Gastroesophageal sphincter (tissue), 4 donors: ENCODE data around the gene TUBB2B. TPM values are rescaled to one million over a fixed set of nuclear protein-coding genes. Genes with fewer than 3 reads are reported as not detected.

Experiments used
- ATAC-seq: fragments of 150-250 bp; one replicate; pipeline ENCODE4 v1.9.1; 2016; ENCODE audit warnings: mild to moderate bottlenecking, moderate library complexity
- H3K27ac ChIP-seq, 4 donors: fragments of 200-600 bp; sonication (generic) in 3 of 4; 1 replicate in 3 of 4; 2 replicates in 1 of 4; pipeline ENCODE4 v1.5.1; 2016 to 2019
- H3K27me3 ChIP-seq: fragments of 200-600 bp; sonication (generic); one replicate; pipeline ENCODE4 v1.5.1; 2019
- H3K36me3 ChIP-seq, 2 donors: fragments of 200-600 bp; sonication (generic); one replicate each; pipeline ENCODE4 v1.5.1; 2019; ENCODE audit warnings: control low read depth in 1 of 2
- H3K4me1 ChIP-seq, 3 donors: fragments of 200-600 bp; sonication (generic); 1 replicate in 2 of 3; 2 replicates in 1 of 3; pipeline ENCODE4 v1.5.1; 2016 to 2019; ENCODE audit warnings: control low read depth in 2 of 3
- H3K4me3 ChIP-seq, 2 donors: fragments of 200-600 bp; sonication (generic); one replicate each; pipeline ENCODE4 v1.5.1; 2019; ENCODE audit warnings: mild to moderate bottlenecking in 1 of 2, moderate library complexity in 1 of 2
- H3K9me3 ChIP-seq, 3 donors: fragments of 200-600 bp; sonication (generic); one replicate each; pipeline ENCODE4 v1.5.1; 2017 to 2019; ENCODE audit warnings: control low read depth in 2 of 3
- EP300 ChIP-seq: sonication (generic); formaldehyde crosslinking; IDR thresholded peaks from one replicate; pipeline ENCODE4 v1.6.1; 2017; ENCODE audit warnings: antibody characterized with exemption, mild to moderate bottlenecking
- POLR2A ChIP-seq, 2 donors: fragments of 450-650 bp; IDR thresholded peaks; one replicate each; pipeline ENCODE4 v1.6.1; 2017; ENCODE audit warnings: antibody characterized with exemption in 2 of 2, mild to moderate bottlenecking in 2 of 2, moderate library complexity in 1 of 2
- POLR2AphosphoS5 ChIP-seq: sonication (generic); formaldehyde crosslinking; IDR thresholded peaks from one replicate; pipeline ENCODE4 v1.6.1; 2017; ENCODE audit warnings: antibody characterized with exemption
- WGBS, 2 donors: methylation state at CpG; one replicate each; pipeline ENCODE4 v1.1.5; 2018; ENCODE audit warnings: low coverage in 1 of 2; 5-methylcytosine and 5-hydroxymethylcytosine counted together
- total RNA-seq, 4 donors: library from RNA; depleted of rRNA; stranded (reverse); fragments of >200 nt; gene quantifications; one replicate each; pipeline ENCODE4 v1.1.0, GENCODE V29; 2016
- TF ChIP-seq, protein P1 (sequence below), 4 experiments: fragments of 200-600 bp in 2 of 4; fragments of 450-650 bp in 2 of 4; sonication (generic) in 1 of 4; IDR thresholded peaks; one replicate each; pipeline ENCODE4 v1.5.1; 2017 to 2019; ENCODE audit warnings: antibody characterized with exemption in 4 of 4, mild to moderate bottlenecking in 2 of 4, moderate library complexity in 2 of 4

Gene TUBB2B
- total RNA-seq, 4 donors from 2014 or later, result 11.5 to 42.8 (median 14.6) TPM

DNA sequence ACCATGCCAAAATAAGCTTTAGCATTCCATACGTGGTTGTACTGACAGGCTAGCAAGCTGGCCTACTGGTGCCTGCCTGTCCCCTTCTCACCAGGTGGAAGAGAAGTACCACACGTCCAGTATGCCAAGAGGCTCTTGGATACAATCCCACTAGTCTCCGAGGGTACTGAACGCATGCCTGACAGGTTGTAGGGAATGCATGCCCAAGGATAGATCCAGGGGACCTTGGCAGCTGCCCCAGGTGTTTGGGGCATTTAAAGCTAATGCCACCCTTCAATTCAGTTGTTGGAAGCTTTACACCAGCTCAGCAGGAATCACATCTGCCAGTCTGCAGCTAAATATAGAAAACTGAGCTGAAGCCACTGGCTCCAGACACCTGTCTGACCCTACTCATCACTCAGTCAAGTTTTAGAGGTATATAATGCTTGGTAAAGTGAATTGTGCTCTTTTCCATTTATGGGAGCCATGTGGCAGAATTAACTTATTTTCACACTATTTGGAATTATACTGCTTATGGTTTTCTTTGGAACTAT lies 4.9 kb downstream of the TUBB2B start:
- no peak overlapping the region for H3K27ac ChIP-seq
- TF ChIP-seq POLR2AphosphoS5, result no peak
- TF ChIP-seq EP300, result no peak
- no peak for TF ChIP-seq POLR2A (IDR thresholded peaks at IDR 0.05)
- TF ChIP-seq, protein P1, sequence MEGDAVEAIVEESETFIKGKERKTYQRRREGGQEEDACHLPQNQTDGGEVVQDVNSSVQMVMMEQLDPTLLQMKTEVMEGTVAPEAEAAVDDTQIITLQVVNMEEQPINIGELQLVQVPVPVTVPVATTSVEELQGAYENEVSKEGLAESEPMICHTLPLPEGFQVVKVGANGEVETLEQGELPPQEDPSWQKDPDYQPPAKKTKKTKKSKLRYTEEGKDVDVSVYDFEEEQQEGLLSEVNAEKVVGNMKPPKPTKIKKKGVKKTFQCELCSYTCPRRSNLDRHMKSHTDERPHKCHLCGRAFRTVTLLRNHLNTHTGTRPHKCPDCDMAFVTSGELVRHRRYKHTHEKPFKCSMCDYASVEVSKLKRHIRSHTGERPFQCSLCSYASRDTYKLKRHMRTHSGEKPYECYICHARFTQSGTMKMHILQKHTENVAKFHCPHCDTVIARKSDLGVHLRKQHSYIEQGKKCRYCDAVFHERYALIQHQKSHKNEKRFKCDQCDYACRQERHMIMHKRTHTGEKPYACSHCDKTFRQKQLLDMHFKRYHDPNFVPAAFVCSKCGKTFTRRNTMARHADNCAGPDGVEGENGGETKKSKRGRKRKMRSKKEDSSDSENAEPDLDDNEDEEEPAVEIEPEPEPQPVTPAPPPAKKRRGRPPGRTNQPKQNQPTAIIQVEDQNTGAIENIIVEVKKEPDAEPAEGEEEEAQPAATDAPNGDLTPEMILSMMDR (IDR thresholded peaks at IDR 0.05), result no peak
- WGBS, 2 donors, result 33 to 63% methylated on average over 1 to 2 of the region's 4 CpGs

DNA sequence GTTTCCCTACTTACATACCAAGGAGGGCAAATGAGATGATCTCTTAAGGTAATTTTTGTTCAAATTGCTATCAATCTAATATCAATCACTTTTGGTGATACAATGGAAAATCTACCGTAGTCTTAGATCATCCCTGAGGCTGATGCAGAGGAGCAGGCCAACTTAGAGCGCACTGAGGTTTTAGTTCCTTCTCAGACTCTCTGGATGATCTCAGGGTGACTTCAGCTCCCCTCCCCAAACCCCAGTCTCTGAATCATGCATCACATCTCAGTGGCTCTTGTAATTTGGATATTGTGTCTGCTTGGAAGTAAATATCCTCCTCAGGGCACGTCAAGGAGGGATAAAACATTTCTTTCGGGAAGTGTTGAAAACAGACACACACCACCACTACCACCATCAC lies 5.9 kb downstream of the TUBB2B start:
- Histone ChIP-seq H3K27ac (no peak overlapping the region), H3K4me1 (peaks cover 0 to 5% (median 0%) of the 10 kb centered on the region in 3 donors), H3K36me3 (no peaks in the 10 kb centered on the region), H3K4me3 (no peak overlapping the region), H3K9me3 (no peaks in the 10 kb centered on the region), H3K27me3 (peaks cover 5% of the 10 kb centered on the region)
- WGBS, 2 donors, result 83 to 100% methylated on average over 3 to 4 of the region's 4 CpGs
- no peak for ATAC-seq
- TF ChIP-seq EP300 (no peak), POLR2A (IDR thresholded peaks at IDR 0.05) (no peak), POLR2AphosphoS5 (no peak)
- TF ChIP-seq, protein P1 (IDR thresholded peaks at IDR 0.05), result no peak

More for the DNA sequence above, 4.9 kb downstream of the TUBB2B start:
- H3K36me3 ChIP-seq, result no peaks in the 10 kb centered on the region
- peaks cover 0 to 15% (median 9%) of the 10 kb centered on the region in 3 donors for H3K4me1 ChIP-seq
- no peak overlapping the region for H3K4me3 ChIP-seq
- H3K9me3 ChIP-seq, result no peaks in the 10 kb centered on the region
- peaks cover 15% of the 10 kb centered on the region for H3K27me3 ChIP-seq
- no peak for ATAC-seq

DNA sequence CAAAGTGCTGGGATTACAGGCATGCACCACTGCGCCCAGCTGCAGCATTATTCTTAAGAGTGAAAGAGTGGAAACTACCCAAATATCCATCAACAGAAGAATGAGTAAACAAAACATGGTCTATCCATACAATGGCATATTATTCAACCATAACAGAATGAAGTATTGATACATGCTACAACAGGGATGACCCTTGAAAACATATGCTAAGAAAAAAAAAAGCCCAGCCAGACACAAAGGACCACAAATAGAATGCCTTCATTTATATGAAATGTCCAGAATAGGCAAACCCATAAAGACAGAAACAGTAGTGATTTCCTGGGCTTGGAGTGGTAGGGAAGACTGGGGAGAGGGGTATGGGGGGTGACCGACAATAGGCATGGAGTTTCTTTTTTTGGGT lies 7.1 kb downstream of the TUBB2B start:
- no peak for ATAC-seq
- Histone ChIP-seq H3K27ac (no peak overlapping the region), H3K36me3 (no peaks in the 10 kb centered on the region), H3K9me3 (no peaks in the 10 kb centered on the region), H3K4me3 (no peak overlapping the region), H3K4me1 (no peaks in the 10 kb centered on the region), H3K27me3 (no peaks in the 10 kb centered on the region)
- TF ChIP-seq EP300, result no peak
- TF ChIP-seq, protein P1 (IDR thresholded peaks at IDR 0.05), result no peak
- no peak for TF ChIP-seq POLR2A (IDR thresholded peaks at IDR 0.05)
- no peak for TF ChIP-seq POLR2AphosphoS5
- 63 to 69% methylated on average over 2 of the region's 2 CpGs for WGBS, 2 donors

DNA sequence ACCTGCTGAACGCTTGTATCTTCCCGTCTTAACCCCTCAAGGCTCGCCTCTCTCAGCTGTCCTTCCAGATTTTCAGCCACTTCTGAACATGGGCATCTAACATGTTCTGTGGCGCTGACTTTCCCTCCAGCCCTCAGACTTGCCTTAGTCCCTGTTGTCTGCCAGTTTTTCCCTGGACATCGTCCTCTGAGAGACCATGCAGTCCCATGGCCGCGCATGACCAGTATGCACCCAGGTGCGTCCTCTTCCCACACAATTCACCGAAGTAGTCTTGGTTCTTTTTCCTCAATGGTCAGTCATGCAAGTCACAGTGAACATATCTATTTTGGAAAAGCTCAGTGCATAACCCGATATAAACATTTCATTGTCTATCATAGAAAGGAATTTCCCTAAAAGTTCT lies 9.2 kb downstream of the TUBB2B start:
- WGBS, 2 donors, result 88 to 95% methylated on average over 8 to 10 of the region's 10 CpGs
- H3K27ac ChIP-seq, result no peak overlapping the region
- TF ChIP-seq, protein P1 (IDR thresholded peaks at IDR 0.05), result no peak
- TF ChIP-seq POLR2A (IDR thresholded peaks at IDR 0.05), result no peak
- TF ChIP-seq EP300, result no peak
- no peak for TF ChIP-seq POLR2AphosphoS5
- no peak for ATAC-seq
- no peaks in the 10 kb centered on the region for H3K27me3 ChIP-seq
- H3K4me3 ChIP-seq, result no peak overlapping the region
- H3K4me1 ChIP-seq, result no peaks in the 10 kb centered on the region
- no peaks in the 10 kb centered on the region for H3K36me3 ChIP-seq
- H3K9me3 ChIP-seq, result no peaks in the 10 kb centered on the region

DNA sequence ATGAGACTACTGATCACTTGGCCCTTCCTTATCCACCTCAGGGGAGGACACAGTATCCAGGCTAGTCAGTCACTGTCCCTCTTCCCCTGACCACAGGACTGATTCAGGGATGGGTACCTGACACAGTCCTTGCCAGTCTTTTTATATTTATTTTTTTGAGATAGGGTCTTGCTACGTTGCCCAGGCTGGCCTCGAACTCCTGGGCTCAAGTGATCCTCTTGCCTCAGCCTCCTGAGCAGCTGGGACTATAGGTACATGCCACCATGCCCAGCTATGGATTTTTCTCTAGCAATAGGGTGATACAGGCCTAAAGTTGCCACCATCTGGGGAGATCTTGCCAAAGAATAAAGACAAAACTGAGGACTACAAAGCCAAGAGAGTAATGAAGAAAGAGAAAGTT lies 10.2 kb downstream of the TUBB2B start:
- TF ChIP-seq, protein P1 (IDR thresholded peaks at IDR 0.05), result no peak
- TF ChIP-seq POLR2AphosphoS5, result no peak
- no peak for TF ChIP-seq POLR2A (IDR thresholded peaks at IDR 0.05)
- TF ChIP-seq EP300, result no peak
- Histone ChIP-seq H3K27me3 (no peaks in the 10 kb centered on the region), H3K36me3 (no peaks in the 10 kb centered on the region), H3K9me3 (no peaks in the 10 kb centered on the region), H3K4me3 (no peak overlapping the region), H3K27ac (no peak overlapping the region), H3K4me1 (peaks cover 0 to 4% (median 0%) of the 10 kb centered on the region in 3 donors)
- 80 to 92% methylated on average over 1 to 2 of the region's 2 CpGs for WGBS, 2 donors
- no peak for ATAC-seq
